ENCODE measurements around the gene DNAAF9. TPM values are rescaled to one million over a fixed set of nuclear protein-coding genes. Genes with fewer than 3 reads are reported as not detected.
"Not testable (repeated sequence)": the region's sequence is repeated elsewhere in the genome, so short reads cannot be mapped to it uniquely, and the experiment has no call there.

Gene DNAAF9
- total RNA-seq, 1 donor, result 11.2 TPM

DNA sequence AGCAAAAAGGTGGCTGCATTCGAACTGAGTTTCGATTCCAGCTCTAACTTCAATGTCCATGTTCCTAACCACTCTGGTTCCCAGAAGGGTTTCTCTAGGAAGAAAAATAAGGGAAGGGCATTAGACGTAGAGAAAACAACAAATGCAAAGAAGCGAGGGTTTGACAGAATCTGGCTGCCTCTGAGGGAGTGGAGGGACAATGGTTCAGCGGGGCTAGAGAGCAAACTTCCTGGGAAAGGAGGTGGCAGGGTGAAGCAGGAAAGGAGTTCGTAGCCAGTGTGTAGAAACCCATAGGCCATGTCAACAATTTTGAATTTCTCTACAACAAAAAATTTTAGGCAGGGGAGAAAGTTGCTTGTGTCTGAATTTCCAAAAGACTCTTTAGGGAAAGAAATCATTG lies 14.5 kb upstream of the DNAAF9 start:
- H2AFZ ChIP-seq (ENCODE audit: low read length), result no peak overlapping the region
- H3K27ac ChIP-seq (ENCODE audit: low read depth, low read length), result no peak overlapping the region
- TF ChIP-seq, protein P1, sequence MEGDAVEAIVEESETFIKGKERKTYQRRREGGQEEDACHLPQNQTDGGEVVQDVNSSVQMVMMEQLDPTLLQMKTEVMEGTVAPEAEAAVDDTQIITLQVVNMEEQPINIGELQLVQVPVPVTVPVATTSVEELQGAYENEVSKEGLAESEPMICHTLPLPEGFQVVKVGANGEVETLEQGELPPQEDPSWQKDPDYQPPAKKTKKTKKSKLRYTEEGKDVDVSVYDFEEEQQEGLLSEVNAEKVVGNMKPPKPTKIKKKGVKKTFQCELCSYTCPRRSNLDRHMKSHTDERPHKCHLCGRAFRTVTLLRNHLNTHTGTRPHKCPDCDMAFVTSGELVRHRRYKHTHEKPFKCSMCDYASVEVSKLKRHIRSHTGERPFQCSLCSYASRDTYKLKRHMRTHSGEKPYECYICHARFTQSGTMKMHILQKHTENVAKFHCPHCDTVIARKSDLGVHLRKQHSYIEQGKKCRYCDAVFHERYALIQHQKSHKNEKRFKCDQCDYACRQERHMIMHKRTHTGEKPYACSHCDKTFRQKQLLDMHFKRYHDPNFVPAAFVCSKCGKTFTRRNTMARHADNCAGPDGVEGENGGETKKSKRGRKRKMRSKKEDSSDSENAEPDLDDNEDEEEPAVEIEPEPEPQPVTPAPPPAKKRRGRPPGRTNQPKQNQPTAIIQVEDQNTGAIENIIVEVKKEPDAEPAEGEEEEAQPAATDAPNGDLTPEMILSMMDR (IDR thresholded peaks at IDR 0.05; ENCODE audit: extremely low read depth, low read depth, low read length), result no peak
- no peaks in the 10 kb centered on the region for H3K4me1 ChIP-seq (ENCODE audit: insufficient read depth, low read length)
- no peaks in the 10 kb centered on the region for H3K36me3 ChIP-seq (ENCODE audit: insufficient read depth, low read length)
- no peak overlapping the region for H3K4me2 ChIP-seq (ENCODE audit: insufficient read depth, low read length)
- no peaks in the 10 kb centered on the region for H3K9me3 ChIP-seq (ENCODE audit: low read depth, low read length)
- H3K27me3 ChIP-seq (ENCODE audit: insufficient read depth, low read length), result no peaks in the 10 kb centered on the region
- no peaks in the 10 kb centered on the region for H3K79me2 ChIP-seq (ENCODE audit: insufficient read depth, low read length)
- no peak overlapping the region for H3K4me3 ChIP-seq (ENCODE audit: insufficient read depth, low read length)
- no peaks in the 10 kb centered on the region for H4K20me1 ChIP-seq (ENCODE audit: insufficient read depth, low read length)
- no peak for DNase-seq (ENCODE audit: insufficient read length, low spot score, missing footprints)

DNA sequence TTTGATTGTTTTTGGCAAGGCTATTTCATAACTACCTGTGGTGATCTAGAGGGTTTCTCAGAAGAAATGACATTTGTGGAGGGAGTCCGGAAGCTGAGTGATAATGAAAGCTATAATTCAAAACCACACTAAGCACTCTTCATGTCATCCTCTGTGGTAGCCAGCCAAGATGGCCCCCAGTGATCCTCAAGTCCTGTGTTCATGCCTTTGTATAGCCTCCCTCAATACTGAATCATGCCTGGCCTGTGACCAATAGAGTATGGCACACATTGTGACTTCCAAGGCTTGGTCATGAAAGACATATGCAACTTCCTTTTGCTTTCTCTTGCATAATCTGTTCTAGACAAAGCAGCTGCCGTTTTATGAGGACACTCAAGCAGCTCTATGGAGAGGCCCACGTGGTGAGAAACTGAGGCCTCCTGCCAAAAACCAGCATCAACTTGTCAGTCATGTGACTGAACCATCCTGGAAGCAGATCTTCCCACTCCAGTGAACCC lies 12.8 kb upstream of the DNAAF9 start:
- H3K4me3 ChIP-seq (ENCODE audit: insufficient read depth, low read length), result no peak overlapping the region
- no peak overlapping the region for H3K27ac ChIP-seq (ENCODE audit: low read depth, low read length)
- DNase-seq (ENCODE audit: insufficient read length, low spot score, missing footprints), result no peak
- no peaks in the 10 kb centered on the region for H3K4me1 ChIP-seq (ENCODE audit: insufficient read depth, low read length)
- H3K36me3 ChIP-seq (ENCODE audit: insufficient read depth, low read length), result no peaks in the 10 kb centered on the region
- H3K9me3 ChIP-seq (ENCODE audit: low read depth, low read length), result no peaks in the 10 kb centered on the region
- H3K4me2 ChIP-seq (ENCODE audit: insufficient read depth, low read length), result peak overlapping the region; percentile 17
- H2AFZ ChIP-seq (ENCODE audit: low read length), result peak overlapping the region; percentile 56
- TF ChIP-seq, protein P1 (IDR thresholded peaks at IDR 0.05; ENCODE audit: extremely low read depth, low read depth, low read length), result no peak
- no peaks in the 10 kb centered on the region for H3K27me3 ChIP-seq (ENCODE audit: insufficient read depth, low read length)
- H3K79me2 ChIP-seq (ENCODE audit: insufficient read depth, low read length), result no peaks in the 10 kb centered on the region
- H4K20me1 ChIP-seq (ENCODE audit: insufficient read depth, low read length), result no peaks in the 10 kb centered on the region

DNA sequence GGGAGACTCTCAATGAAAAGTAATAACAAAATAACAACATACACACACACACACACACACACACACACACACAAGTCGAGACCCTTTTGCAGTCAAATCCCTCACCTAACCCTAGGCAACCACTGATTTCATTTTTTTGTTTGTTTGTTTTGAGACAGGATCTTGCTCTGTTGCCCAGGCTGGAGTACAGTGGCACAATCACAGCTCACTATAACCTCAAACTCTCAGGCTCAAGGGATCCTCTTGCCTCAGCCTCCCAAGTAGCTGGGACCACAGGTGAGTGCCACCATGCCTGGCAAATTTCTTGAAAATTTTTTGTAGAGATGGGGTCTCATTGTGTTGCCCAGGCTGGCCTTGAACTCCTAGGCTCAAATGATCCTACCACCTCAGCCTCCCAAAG lies 10.7 kb upstream of the DNAAF9 start:
- not testable (repeated sequence) for H2AFZ ChIP-seq (ENCODE audit: low read length); DNase-seq (ENCODE audit: insufficient read length, low spot score, missing footprints); H3K4me2 ChIP-seq (ENCODE audit: insufficient read depth, low read length); H4K20me1 ChIP-seq (ENCODE audit: insufficient read depth, low read length); H3K27me3 ChIP-seq (ENCODE audit: insufficient read depth, low read length); H3K79me2 ChIP-seq (ENCODE audit: insufficient read depth, low read length); H3K4me3 ChIP-seq (ENCODE audit: insufficient read depth, low read length); H3K9me3 ChIP-seq (ENCODE audit: low read depth, low read length); H3K36me3 ChIP-seq (ENCODE audit: insufficient read depth, low read length); H3K27ac ChIP-seq (ENCODE audit: low read depth, low read length); H3K4me1 ChIP-seq (ENCODE audit: insufficient read depth, low read length)

DNA sequence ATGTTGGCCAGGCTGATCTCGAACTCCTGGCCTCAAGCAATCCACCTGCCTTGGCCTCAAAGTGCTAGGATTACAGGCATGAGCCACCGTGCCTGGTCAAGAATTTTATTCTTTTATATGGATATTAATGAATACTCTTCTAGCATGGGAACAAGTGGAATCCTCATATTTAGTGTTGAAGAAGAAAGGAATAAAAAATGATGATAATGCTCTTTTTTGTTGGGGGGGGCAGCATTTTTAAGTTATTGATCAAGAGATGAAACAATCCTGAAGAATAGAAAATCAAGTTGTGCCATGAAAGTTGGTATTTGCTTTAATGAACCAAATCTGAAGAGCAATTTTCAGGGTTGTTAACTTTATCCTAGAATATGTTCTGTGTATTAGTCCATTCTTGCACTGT lies 6.7 kb upstream of the DNAAF9 start:
- peaks cover 3% of the 10 kb centered on the region for H3K27me3 ChIP-seq (ENCODE audit: insufficient read depth, low read length)
- no peak overlapping the region for H3K4me2 ChIP-seq (ENCODE audit: insufficient read depth, low read length)
- H3K79me2 ChIP-seq (ENCODE audit: insufficient read depth, low read length), result no peaks in the 10 kb centered on the region
- no peak overlapping the region for H3K27ac ChIP-seq (ENCODE audit: low read depth, low read length)
- TF ChIP-seq, protein P1 (IDR thresholded peaks at IDR 0.05; ENCODE audit: extremely low read depth, low read depth, low read length), result no peak
- no peaks in the 10 kb centered on the region for H4K20me1 ChIP-seq (ENCODE audit: insufficient read depth, low read length)
- H3K36me3 ChIP-seq (ENCODE audit: insufficient read depth, low read length), result no peaks in the 10 kb centered on the region
- no peak overlapping the region for H3K4me3 ChIP-seq (ENCODE audit: insufficient read depth, low read length)
- no peak for DNase-seq (ENCODE audit: insufficient read length, low spot score, missing footprints)
- no peaks in the 10 kb centered on the region for H3K9me3 ChIP-seq (ENCODE audit: low read depth, low read length)
- no peak overlapping the region for H2AFZ ChIP-seq (ENCODE audit: low read length)
- H3K4me1 ChIP-seq (ENCODE audit: insufficient read depth, low read length), result no peaks in the 10 kb centered on the region

Measured in osteoblast (primary cell).